SKM-1 treated with dmso at 0.1 percent for 144 hours (cell line): Measurements from ENCODE around the gene RFTN2.
"Not testable (repeated sequence)": the region's sequence is repeated elsewhere in the genome, so short reads cannot be mapped to it uniquely, and the experiment has no call there.

Source experiments
- DNase-seq: peaks from one replicate; lab custom pipeline; 2025; ENCODE audit not compliant: unreplicated experiment; lab: John Stamatoyannopoulos, UW

RFTN2 gene

GRCh38 chr2:197604117-197604860 lies 71.1 kb downstream of the RFTN2 start:
- DNase-seq = no peak

- no peak for DNase-seq
These were observed 73.7 kb downstream of the RFTN2 start for GRCh38 chr2:197601726-197602125.

- no peak for DNase-seq
These were observed 75.1 kb downstream of the RFTN2 start for GRCh38 chr2:197600306-197600705.

- peak; percentile 90 for DNase-seq
These were observed 76.0 kb downstream of the RFTN2 start for GRCh38 chr2:197599285-197599965.

- DNase-seq = no peak
These were observed 76.9 kb downstream of the RFTN2 start for GRCh38 chr2:197598450-197598849.

- DNase-seq = no peak
These were observed 78.2 kb downstream of the RFTN2 start for GRCh38 chr2:197597166-197597565.

GRCh38 chr2:197596766-197597165 lies 78.6 kb downstream of the RFTN2 start:
- DNase-seq = no peak

- no peak for DNase-seq
These were observed 83.9 kb downstream of the RFTN2 start for GRCh38 chr2:197591339-197592072.

- not testable (repeated sequence) for DNase-seq
These were observed 88.1 kb downstream of the RFTN2 start for GRCh38 chr2:197587255-197587654.

- not testable (repeated sequence) for DNase-seq
These were observed 95.2 kb downstream of the RFTN2 start for GRCh38 chr2:197580166-197580565.

GRCh38 chr2:197578294-197578693 lies 97.1 kb downstream of the RFTN2 start:
- DNase-seq = not testable (repeated sequence)

- no peak for DNase-seq
These were observed 97.9 kb downstream of the RFTN2 start for GRCh38 chr2:197577446-197577845.

- no peak for DNase-seq
These were observed 98.8 kb downstream of the RFTN2 start for GRCh38 chr2:197576631-197577030.

- DNase-seq = no peak
These were observed 99.4 kb downstream of the RFTN2 start for GRCh38 chr2:197575987-197576386.

GRCh38 chr2:197573608-197574007 lies 101.8 kb downstream of the RFTN2 start:
- DNase-seq = no peak

- DNase-seq = no peak
These were observed 103.6 kb downstream of the RFTN2 start for GRCh38 chr2:197571627-197572271.

GRCh38 chr2:197560146-197560665 lies 115.2 kb downstream of the RFTN2 start:
- no peak for DNase-seq

- DNase-seq = no peak
These were observed 115.7 kb downstream of the RFTN2 start for GRCh38 chr2:197559681-197560080.

GRCh38 chr2:197558393-197558792 lies 117.0 kb downstream of the RFTN2 start:
- no peak for DNase-seq

- DNase-seq = peak; percentile 53
These were observed 118.9 kb downstream of the RFTN2 start for GRCh38 chr2:197556456-197556855.

- DNase-seq = no peak
These were observed 119.9 kb downstream of the RFTN2 start for GRCh38 chr2:197555467-197555866.
